Esophagus squamous epithelium (tissue), 5 donors: ENCODE measurements around the gene MCHR1. TPM values are rescaled to one million over a fixed set of nuclear protein-coding genes. Genes with fewer than 3 reads are reported as not detected.
"Not testable (repeated sequence)": the region's sequence is repeated elsewhere in the genome, so short reads cannot be mapped to it uniquely, and the experiment has no call there.

ENCODE experiments used
- DNase-seq: peaks from one replicate; lab custom pipeline; 2025; lab: John Stamatoyannopoulos, UW
- H3K27ac ChIP-seq, 4 donors: fragments of 200-600 bp; sonication (generic); one replicate each; pipeline ENCODE4 v1.5.1; 2016 to 2019; ENCODE audit warnings: mild to moderate bottlenecking in 1 of 4
- H3K27me3 ChIP-seq, 4 donors: fragments of 200-600 bp; sonication (generic); 1 replicate in 3 of 4; 2 replicates in 1 of 4; pipeline versions ENCODE4 v1.5.1 to v1.6.0; 2017 to 2021; ENCODE audit warnings: antibody characterized with exemption in 1 of 4
- H3K36me3 ChIP-seq, 3 donors: fragments of 200-600 bp; sonication (generic); one replicate each; pipeline ENCODE4 v1.5.1; 2016 to 2019
- H3K4me1 ChIP-seq, 3 donors: fragments of 200-600 bp; sonication (generic); one replicate each; pipeline ENCODE4 v1.5.1; 2017 to 2019
- H3K4me3 ChIP-seq, 4 donors: fragments of 200-600 bp; sonication (generic); 1 replicate in 3 of 4; 2 replicates in 1 of 4; pipeline ENCODE4 v1.5.1; 2016 to 2019; ENCODE audit warnings: mild to moderate bottlenecking in 2 of 4, moderate library complexity in 1 of 4
- H3K9me3 ChIP-seq, 3 donors: fragments of 200-600 bp; sonication (generic); one replicate each; pipeline ENCODE4 v1.5.1; 2016 to 2019
- CTCF ChIP-seq, 6 experiments: fragments of 450-650 bp in 4 of 6; fragments of 200-600 bp in 2 of 6; sonication (generic) in 2 of 6; IDR thresholded peaks; one replicate each; pipeline ENCODE4 v1.5.1; 2016 to 2019; ENCODE audit warnings: antibody characterized with exemption in 6 of 6, mild to moderate bottlenecking in 4 of 6, moderate library complexity in 4 of 6
- POLR2A ChIP-seq, 4 donors: fragments of 450-650 bp; IDR thresholded peaks; one replicate each; pipeline ENCODE4 v1.6.1; 2017; ENCODE audit warnings: antibody characterized with exemption in 4 of 4, mild to moderate bottlenecking in 4 of 4, moderate library complexity in 3 of 4
- WGBS, 2 donors: methylation state at CpG; one replicate each; pipeline ENCODE4 v1.1.5; 2018; 5-methylcytosine and 5-hydroxymethylcytosine counted together
- intact Hi-C: fragments of 100-400 bp; cut with DNase I; formaldehyde crosslinking; loops from one replicate; pipeline ENCODE4 v1.15.0; 2022
- total RNA-seq, 4 donors: library from RNA; depleted of rRNA; stranded (reverse); fragments of >200 nt; gene quantifications; one replicate each; pipeline ENCODE4 v1.1.0, GENCODE V29; 2016
- donor health status: DM: yes; HTN: yes; CAD: no.

MCHR1 gene
- total RNA-seq, 4 donors from 2014 or later, result 0.56 TPM; not detected in 3

- H3K9me3 ChIP-seq, result no peaks in the 10 kb centered on the region
- intact Hi-C loops, result no loop called here
- DNase-seq, result no peak
- no peak overlapping the region for H3K4me3 ChIP-seq
- H3K27me3 ChIP-seq, result no peaks in the 10 kb centered on the region
- TF ChIP-seq POLR2A (IDR thresholded peaks at IDR 0.05) (no peak), CTCF (IDR thresholded peaks at IDR 0.05) (no peak)
- no peak overlapping the region for H3K27ac ChIP-seq
- H3K36me3 ChIP-seq, result no peaks in the 10 kb centered on the region
- peaks cover 0 to 44% (median 21%) of the 10 kb centered on the region in 3 donors for H3K4me1 ChIP-seq
- WGBS, 2 donors, result 82 to 87% methylated on average over 2 of the region's 2 CpGs
Observed at GRCh38 chr22:40670058-40670457, 9.2 kb upstream of the MCHR1 start.

- H3K27me3 ChIP-seq, result no peaks in the 10 kb centered on the region
- no peak overlapping the region for H3K4me3 ChIP-seq
- H3K9me3 ChIP-seq, result no peaks in the 10 kb centered on the region
- no peak overlapping the region for H3K27ac ChIP-seq
- intact Hi-C loops, result no loop called here
- no peak for TF ChIP-seq POLR2A (IDR thresholded peaks at IDR 0.05)
- no peak for TF ChIP-seq CTCF (IDR thresholded peaks at IDR 0.05)
- H3K36me3 ChIP-seq, result no peaks in the 10 kb centered on the region
- WGBS, 2 donors, result 94 to 95% methylated on average over 8 to 13 of the region's 13 CpGs
- DNase-seq, result no peak
- peaks cover 0 to 43% (median 12%) of the 10 kb centered on the region in 3 donors for H3K4me1 ChIP-seq
Observed at GRCh38 chr22:40671369-40671768, 7.9 kb upstream of the MCHR1 start.

GRCh38 chr22:40671796-40672360 lies 7.4 kb upstream of the MCHR1 start:
- no peak overlapping the region for H3K4me3 ChIP-seq
- DNase-seq, result no peak
- intact Hi-C loops, result no loop called here
- H3K36me3 ChIP-seq, result no peaks in the 10 kb centered on the region
- peaks cover 0 to 43% (median 10%) of the 10 kb centered on the region in 3 donors for H3K4me1 ChIP-seq
- no peak overlapping the region for H3K27ac ChIP-seq
- H3K27me3 ChIP-seq, result no peaks in the 10 kb centered on the region
- 84 to 94% methylated on average over 7 of the region's 7 CpGs for WGBS, 2 donors
- no peak for TF ChIP-seq CTCF (IDR thresholded peaks at IDR 0.05)
- TF ChIP-seq POLR2A (IDR thresholded peaks at IDR 0.05), result no peak
- H3K9me3 ChIP-seq, result no peaks in the 10 kb centered on the region

- WGBS, 2 donors, result 64 to 91% methylated on average over 2 to 3 of the region's 4 CpGs
- Histone ChIP-seq H3K27ac (peak overlapping the region in 1 of 4 donors; percentile 19), H3K36me3 (no peaks in the 10 kb centered on the region), H3K27me3 (no peaks in the 10 kb centered on the region), H3K4me3 (no peak overlapping the region), H3K4me1 (peaks cover 0 to 32% (median 10%) of the 10 kb centered on the region in 3 donors), H3K9me3 (no peaks in the 10 kb centered on the region)
- intact Hi-C loops, result no loop called here
- no peak for TF ChIP-seq POLR2A (IDR thresholded peaks at IDR 0.05)
- TF ChIP-seq CTCF (IDR thresholded peaks at IDR 0.05), result no peak
- no peak for DNase-seq
Observed at GRCh38 chr22:40673017-40673416, 6.3 kb upstream of the MCHR1 start.

- H3K36me3 ChIP-seq, result no peaks in the 10 kb centered on the region
Observed at GRCh38 chr22:40674274-40674673, 5.0 kb upstream of the MCHR1 start.

GRCh38 chr22:40676166-40676565 lies 3.1 kb upstream of the MCHR1 start:
- peaks cover 10 to 34% (median 10%) of the 10 kb centered on the region in 3 donors for H3K4me1 ChIP-seq
- DNase-seq, H3K9me3 ChIP-seq, H3K27ac ChIP-seq, H3K4me3 ChIP-seq, intact Hi-C loops, H3K36me3 ChIP-seq: not testable (repeated sequence)
- peaks cover 0 to 21% (median 0%) of the 10 kb centered on the region in 4 donors for H3K27me3 ChIP-seq
- WGBS, 2 donors, result 86 to 92% methylated on average over 3 to 4 of the region's 4 CpGs

More at GRCh38 chr22:40674274-40674673, 5.0 kb upstream of the MCHR1 start:
- intact Hi-C loops, result no loop called here
- WGBS, 2 donors, result 71 to 84% methylated on average over 4 of the region's 4 CpGs
- Histone ChIP-seq H3K4me3 (no peak overlapping the region), H3K27me3 (peaks cover 0 to 7% (median 0%) of the 10 kb centered on the region in 4 donors), H3K27ac (no peak overlapping the region), H3K9me3 (no peaks in the 10 kb centered on the region), H3K4me1 (peaks cover 3 to 26% (median 11%) of the 10 kb centered on the region in 3 donors)
- no peak for DNase-seq
- TF ChIP-seq POLR2A (IDR thresholded peaks at IDR 0.05) (no peak), CTCF (IDR thresholded peaks at IDR 0.05) (no peak)
